K562 treated with DMSO at 1 percent for 24 hours (cell line): Measurements from ENCODE around the gene YBX2. TPM values are rescaled to one million over a fixed set of nuclear protein-coding genes. Genes with fewer than 3 reads are reported as not detected.

Experiments used
- total RNA-seq: library from RNA; unstranded; fragments of 300-600 nt; gene quantifications from 2 replicates; pipeline ENCODE4 v1.2.3, GENCODE V29; 2022; ENCODE audit warnings: low read depth; ENCODE audit not compliant: insufficient read depth

Gene YBX2
- not detected in 2 replicates for total RNA-seq

DNA sequence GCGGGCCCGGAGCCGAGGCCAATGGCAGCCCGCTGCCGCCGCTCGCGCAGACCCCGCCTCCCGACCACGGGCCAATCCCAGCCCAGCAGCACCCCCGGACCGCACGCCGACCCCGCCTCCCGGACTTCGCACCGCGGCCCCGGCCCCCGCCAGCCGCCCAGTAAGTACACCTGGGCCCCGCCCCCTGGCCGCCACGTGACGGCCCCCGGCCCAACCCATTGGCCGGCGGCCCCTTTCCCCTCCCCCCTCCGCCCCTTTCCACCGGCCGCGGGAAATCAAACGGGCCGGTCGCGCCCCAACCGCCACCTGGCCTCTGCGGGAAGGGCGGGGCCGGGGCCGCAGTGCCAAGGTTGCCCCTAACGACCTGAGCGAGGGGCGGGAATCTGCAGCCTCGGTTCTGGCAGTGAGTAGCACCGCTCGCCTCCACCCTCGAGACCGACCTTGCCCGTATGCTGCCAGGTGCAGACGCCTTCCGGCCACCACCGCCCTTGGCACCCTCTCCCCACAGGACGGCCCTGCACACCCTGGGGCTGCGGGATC is at the start of gene YBX2:
Gene YBX2, minus strand, starts transcription at position 26 of the 540 bp plus-strand sequence. CDS start 139 bp downstream, outside the sequence.

DNA sequence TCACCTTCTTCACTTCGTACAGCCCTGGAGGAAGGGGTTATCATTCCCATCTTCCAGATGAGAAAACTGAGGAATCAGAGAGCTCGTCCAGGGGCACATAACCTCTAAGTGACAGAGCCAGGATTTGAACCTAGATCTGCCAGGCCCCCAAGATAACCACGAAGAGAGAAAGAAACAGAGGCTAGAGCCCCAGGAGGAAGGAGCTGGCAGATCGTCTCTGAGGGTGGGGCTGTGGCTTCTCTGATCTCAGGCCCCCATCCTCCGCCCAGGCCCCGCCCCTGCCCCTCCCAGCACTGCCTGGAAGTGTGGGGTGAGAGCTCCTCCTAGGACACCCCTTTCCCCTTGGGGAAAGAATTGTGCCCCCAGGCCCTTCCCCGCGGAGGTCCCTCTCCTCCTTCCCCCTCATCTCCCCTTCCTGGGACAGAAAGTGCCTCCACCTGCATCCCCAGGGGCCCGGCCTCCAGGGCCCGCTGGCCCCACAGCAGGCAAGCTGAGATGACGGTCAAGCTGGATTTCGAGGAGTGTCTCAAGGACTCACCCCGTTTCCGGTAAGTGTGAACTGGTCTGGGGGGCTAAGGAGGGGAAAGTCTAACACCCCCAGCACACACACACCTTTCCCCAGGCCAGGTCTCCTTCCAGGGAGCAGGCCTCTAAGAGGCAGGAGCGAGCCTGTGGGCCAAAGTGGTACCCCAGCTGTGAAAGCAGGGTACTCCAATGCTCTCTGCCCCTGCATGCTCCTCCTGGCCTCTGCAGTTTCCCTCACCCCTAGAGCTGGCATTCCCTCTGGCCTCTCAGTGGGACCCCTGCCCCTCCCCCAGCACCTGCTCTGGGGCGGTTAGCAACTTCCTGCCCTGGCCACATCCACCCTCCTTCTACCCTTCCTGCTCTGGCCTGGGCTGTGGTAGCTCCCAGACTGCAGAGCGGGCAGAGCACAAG is 42.1 kb upstream of the YBX2 start, which contains the start of gene ACAP1:
Gene ACAP1, plus strand, starts transcription at position 290 of the 936 bp plus-strand sequence. Its CDS starts 206 bp downstream, at position 496.

GRCh38 chr17:7328840-7329373 is 34.5 kb upstream of the YBX2 start, which contains the start of gene NEURL4:
NEURL4 (minus strand) TSS chr17:7329335; CDS start chr17:7329312, 23 bp downstream.

DNA sequence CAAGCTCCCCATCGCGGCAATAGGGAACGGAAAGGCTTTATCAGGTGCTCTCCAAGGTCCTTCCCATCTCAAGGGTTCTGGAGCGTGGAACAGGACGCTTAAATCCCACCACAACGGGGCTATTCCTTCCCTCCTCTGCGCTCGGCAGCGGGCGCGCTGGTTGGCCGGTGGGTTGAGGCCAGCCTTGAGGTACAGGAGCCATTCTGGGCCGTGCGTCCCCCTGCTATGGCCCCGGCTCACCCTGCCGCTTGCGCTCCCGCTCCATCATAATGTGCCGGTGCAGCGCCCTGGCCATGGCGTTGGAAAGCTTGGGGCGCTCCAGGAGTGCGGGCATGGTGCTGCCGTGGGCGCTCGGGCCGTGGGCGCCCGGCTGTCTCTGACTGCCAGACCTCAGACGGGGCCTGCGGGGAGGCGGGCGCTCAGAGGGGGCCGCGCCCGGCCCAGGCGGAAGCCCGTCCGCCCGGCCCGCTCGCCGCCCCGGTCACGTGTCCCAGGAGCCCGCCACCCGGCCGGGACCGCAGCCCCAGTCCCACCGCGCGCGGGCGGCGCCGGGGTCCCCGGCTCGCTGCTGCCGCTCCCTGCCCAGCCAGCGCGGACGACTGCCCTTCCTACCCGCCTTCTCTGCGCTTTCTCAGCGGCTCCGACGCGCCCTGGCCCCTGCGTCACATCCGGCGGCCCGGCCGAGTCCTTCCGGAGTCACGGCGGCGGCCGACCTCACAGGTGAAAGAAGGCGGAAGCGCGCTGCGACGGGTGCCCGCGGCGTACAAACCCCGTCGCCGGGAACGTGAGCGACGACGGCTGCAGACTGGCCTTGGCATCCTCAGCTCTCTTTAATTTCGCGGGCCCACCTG is 20.5 kb upstream of the YBX2 start, which contains the start of gene GPS2:
Gene GPS2, minus strand, starts transcription at position 642 of the 851 bp plus-strand sequence. Its CDS starts 308 bp downstream, at position 334.

GRCh38 chr17:7306911-7307685 is 12.7 kb upstream of the YBX2 start, which contains the start of gene EIF5A:
EIF5A (plus strand) TSS chr17:7307628; CDS start chr17:7309636, 2,008 bp downstream.

GRCh38 chr17:7281074-7281952 is 13.1 kb downstream of the YBX2 start, which contains the start of gene SLC2A4:
SLC2A4 (plus strand) TSS chr17:7281718; CDS start chr17:7281935, 217 bp downstream.

GRCh38 chr17:7262192-7262934 is 32.1 kb downstream of the YBX2 start, which contains the start of gene CLDN7:
CLDN7 (minus strand) TSS chr17:7262478; CDS start chr17:7262043, 435 bp downstream.

GRCh38 chr17:7252176-7253043 is 42.0 kb downstream of the YBX2 start, which contains the start of gene ELP5:
ELP5 (plus strand) TSS chr17:7252215; CDS start chr17:7252551, 336 bp downstream.

GRCh38 chr17:7251661-7252175 is 42.7 kb downstream of the YBX2 start, which contains the start of gene CTDNEP1:
CTDNEP1 (minus strand) TSS chr17:7251734; CDS start chr17:7251296, 438 bp downstream.

GRCh38 chr17:7241783-7242716 is 52.4 kb downstream of the YBX2 start, which contains the start of gene GABARAP:
GABARAP (minus strand) TSS chr17:7242449; CDS start chr17:7242330, 119 bp downstream.

GRCh38 chr17:7239091-7240027 is 55.1 kb downstream of the YBX2 start, which contains the start of gene PHF23:
PHF23 (minus strand) TSS chr17:7239457; CDS start chr17:7239279, 178 bp downstream.

